Measurements from ENCODE around the gene ENDOU.

ENDOU gene

DNA sequence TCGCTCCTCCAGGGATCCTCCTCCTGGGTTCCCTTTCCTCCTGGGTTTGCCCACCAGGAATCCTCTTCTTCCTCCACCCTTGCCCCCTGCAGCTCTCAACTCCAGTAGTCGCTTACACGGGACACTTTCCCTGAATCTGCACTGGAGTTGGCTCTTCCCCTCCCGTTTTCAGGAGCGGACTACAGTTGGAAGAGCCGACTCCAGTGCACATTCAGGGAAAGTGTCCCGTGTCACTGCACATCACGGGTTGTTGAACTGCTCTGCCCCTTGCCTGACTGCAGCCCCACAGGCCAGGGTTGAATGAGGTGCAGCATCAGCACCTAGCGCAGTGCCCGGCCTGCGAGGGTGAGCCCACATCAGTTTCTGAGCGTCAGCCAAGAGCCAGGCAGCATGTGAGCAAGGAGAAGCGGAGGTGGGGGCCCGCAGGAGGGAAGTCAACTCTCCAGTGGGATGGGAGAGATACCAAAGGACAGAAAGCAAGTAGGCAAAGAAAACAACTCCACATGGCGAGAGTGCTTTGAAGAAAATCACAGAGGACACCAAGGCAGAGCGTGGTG, 20.3 kb upstream of the ENDOU start:
- Histone ChIP-seq H3K27ac (ENCODE audit: low read depth, low read length) (no peak overlapping the region), H3K4me1 (ENCODE audit: control insufficient read depth, insufficient read depth, low read length) (no peaks in the 10 kb centered on the region), H3K27me3 (ENCODE audit: control insufficient read depth, insufficient read depth, low read length) (no peaks in the 10 kb centered on the region), H3K36me3 (ENCODE audit: control insufficient read depth, insufficient read depth, low read length) (no peaks in the 10 kb centered on the region), H3K4me3 (ENCODE audit: low read length) (no peak overlapping the region), H3K9ac (ENCODE audit: low read length) (no peak overlapping the region)

DNA sequence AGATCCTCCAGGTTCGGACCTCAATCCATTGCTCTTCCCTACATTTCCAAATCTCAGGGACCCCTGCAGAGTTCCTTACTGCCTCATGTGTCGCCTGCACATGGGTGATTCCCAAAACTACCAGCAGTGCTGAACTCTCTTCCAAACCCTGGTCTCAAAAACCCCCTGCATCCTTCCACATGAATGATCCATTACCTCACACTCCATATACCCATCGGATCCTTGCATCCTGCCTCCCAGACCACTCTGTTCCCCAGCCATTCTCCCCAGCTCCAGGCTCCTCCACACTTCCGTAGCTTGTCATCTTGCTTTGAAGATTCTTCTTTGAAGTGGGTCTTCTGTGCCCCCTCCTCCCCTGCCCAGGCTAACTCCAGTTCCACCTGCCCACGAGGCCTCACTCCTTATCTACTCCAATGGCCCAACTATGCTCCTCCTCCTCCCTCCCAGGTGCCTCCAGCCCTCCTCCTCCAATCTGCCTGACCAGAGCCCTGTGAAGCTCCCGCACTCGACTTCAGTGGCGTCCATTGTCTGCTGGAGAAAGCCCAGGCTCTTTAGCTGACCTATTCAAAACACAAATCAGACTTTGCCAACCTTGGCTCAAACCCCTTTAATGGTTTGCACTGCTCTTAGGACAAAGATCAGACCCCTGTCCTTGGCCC, 19.6 kb upstream of the ENDOU start:
- no peak overlapping the region for H3K9ac ChIP-seq (ENCODE audit: low read length)
- no peaks in the 10 kb centered on the region for H3K4me1 ChIP-seq (ENCODE audit: control insufficient read depth, insufficient read depth, low read length)
- no peaks in the 10 kb centered on the region for H3K36me3 ChIP-seq (ENCODE audit: control insufficient read depth, insufficient read depth, low read length)
- no peak overlapping the region for H3K27ac ChIP-seq (ENCODE audit: low read depth, low read length)
- H3K4me3 ChIP-seq (ENCODE audit: low read length): no peak overlapping the region
- no peaks in the 10 kb centered on the region for H3K27me3 ChIP-seq (ENCODE audit: control insufficient read depth, insufficient read depth, low read length)

DNA sequence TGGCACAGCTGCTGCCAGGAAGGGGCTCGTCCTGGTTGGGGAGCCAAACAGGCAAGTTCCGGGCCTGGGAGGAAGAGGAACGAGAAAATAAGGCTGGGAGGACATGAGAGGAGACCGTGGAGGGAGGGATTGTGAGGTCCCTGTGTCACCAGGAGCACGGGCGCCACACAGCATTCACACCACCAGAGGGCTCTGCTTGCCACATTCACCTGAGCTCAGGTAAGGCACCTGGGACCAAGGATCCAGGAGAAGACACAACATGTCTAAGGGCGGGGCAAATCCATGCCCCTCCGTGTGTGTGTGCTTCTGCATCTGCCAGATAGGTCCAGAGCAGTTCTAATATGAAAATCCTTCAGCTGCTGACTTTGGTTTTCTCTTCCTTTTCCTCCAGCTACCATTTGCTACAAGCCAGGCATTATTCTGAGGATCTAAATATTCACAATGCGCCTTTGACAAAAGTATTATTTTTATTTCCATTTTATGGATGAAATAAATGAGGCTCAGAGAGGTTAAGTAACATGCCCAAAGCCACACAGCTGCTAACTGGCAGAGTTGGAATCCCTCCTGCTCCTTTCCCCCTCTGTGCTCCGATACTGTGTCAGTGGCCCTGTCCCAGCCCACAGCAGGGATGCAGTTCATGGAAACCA, 18.8 kb upstream of the ENDOU start:
- no peaks in the 10 kb centered on the region for H3K4me1 ChIP-seq (ENCODE audit: control insufficient read depth, insufficient read depth, low read length)
- H3K27ac ChIP-seq (ENCODE audit: low read depth, low read length): no peak overlapping the region
- H3K36me3 ChIP-seq (ENCODE audit: control insufficient read depth, insufficient read depth, low read length): no peaks in the 10 kb centered on the region
- no peak overlapping the region for H3K9ac ChIP-seq (ENCODE audit: low read length)
- no peak overlapping the region for H3K4me3 ChIP-seq (ENCODE audit: low read length)
- no peaks in the 10 kb centered on the region for H3K27me3 ChIP-seq (ENCODE audit: control insufficient read depth, insufficient read depth, low read length)

DNA sequence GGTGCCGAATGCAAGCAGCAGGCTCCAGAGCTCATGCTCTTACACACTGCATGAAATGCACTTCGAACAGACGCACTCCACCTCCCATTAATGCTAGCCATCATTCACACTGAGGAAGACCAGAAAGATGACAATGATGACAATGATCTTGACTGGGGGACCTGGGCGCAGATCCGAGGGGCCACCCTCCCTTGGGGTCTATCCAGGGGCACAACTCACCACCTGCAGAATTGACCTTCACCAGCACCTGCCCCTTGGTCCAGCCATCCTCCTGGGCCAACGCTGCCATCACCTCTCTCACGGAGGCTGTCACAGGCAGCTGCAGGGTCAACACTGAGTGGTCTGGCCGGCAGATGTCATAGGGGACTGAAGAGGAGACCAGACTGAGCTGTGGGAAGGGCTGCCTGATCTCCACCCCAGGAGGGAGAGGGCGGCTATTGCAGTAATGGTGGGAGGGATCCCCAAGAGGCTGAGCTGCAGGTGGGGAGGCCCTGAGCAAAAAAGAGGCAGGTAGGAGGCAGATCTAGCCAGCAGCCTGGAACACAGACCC, 18.1 kb upstream of the ENDOU start:
- Histone ChIP-seq H3K27me3 (ENCODE audit: control insufficient read depth, insufficient read depth, low read length) (no peaks in the 10 kb centered on the region), H3K4me1 (ENCODE audit: control insufficient read depth, insufficient read depth, low read length) (no peaks in the 10 kb centered on the region), H3K27ac (ENCODE audit: low read depth, low read length) (no peak overlapping the region), H3K4me3 (ENCODE audit: low read length) (no peak overlapping the region), H3K9ac (ENCODE audit: low read length) (no peak overlapping the region), H3K36me3 (ENCODE audit: control insufficient read depth, insufficient read depth, low read length) (no peaks in the 10 kb centered on the region)

DNA sequence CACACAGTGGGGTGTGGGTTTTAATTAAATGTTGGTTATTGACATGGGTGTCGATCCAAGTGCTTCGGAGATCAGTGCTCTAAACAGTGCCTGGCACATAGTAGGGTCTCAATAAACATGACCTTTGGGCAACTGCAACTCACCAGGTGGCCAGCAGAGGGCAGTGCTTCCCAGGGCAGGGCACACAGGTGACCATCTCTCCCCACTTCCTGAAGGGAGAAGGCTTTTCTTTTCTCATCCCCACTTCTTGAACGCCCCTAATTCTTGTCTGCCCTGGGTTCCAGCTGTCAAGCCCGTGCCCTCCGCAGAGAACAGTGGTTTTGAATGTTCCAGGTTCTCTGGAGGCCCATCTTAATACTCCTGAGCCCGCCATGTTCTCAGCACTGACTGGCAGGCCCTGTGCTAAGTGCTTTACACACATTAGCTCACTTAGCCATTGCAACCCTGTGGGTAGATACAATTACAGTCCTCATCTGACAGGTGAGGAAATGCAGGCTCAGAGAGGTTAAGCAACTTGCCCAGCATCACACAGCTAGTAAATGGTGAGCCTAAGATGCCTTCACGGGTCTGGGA, 17.0 kb upstream of the ENDOU start:
- Histone ChIP-seq H3K27ac (ENCODE audit: low read depth, low read length) (no peak overlapping the region), H3K4me1 (ENCODE audit: control insufficient read depth, insufficient read depth, low read length) (peaks cover 4% of the 10 kb centered on the region), H3K9ac (ENCODE audit: low read length) (no peak overlapping the region), H3K36me3 (ENCODE audit: control insufficient read depth, insufficient read depth, low read length) (no peaks in the 10 kb centered on the region), H3K4me3 (ENCODE audit: low read length) (no peak overlapping the region), H3K27me3 (ENCODE audit: control insufficient read depth, insufficient read depth, low read length) (no peaks in the 10 kb centered on the region)

DNA sequence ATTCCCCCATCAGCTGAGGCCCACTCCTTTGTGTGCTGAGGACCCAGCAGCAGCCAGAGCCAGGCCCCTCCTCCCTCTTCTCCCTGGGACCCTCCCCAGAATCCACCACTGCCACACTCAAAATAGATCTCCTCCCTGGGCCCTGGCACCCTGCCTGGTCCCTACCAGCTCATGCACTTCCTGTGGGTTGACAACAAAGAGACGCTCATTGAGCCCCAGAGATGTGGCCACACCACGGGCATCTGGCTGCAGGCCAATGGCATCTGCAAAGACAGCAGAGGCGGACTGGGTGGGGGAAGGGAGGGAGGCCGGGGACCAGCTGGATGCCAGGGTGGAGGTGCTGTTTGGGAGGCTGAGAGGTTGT, 16.0 kb upstream of the ENDOU start:
- no peak overlapping the region for H3K27ac ChIP-seq (ENCODE audit: low read depth, low read length)

DNA sequence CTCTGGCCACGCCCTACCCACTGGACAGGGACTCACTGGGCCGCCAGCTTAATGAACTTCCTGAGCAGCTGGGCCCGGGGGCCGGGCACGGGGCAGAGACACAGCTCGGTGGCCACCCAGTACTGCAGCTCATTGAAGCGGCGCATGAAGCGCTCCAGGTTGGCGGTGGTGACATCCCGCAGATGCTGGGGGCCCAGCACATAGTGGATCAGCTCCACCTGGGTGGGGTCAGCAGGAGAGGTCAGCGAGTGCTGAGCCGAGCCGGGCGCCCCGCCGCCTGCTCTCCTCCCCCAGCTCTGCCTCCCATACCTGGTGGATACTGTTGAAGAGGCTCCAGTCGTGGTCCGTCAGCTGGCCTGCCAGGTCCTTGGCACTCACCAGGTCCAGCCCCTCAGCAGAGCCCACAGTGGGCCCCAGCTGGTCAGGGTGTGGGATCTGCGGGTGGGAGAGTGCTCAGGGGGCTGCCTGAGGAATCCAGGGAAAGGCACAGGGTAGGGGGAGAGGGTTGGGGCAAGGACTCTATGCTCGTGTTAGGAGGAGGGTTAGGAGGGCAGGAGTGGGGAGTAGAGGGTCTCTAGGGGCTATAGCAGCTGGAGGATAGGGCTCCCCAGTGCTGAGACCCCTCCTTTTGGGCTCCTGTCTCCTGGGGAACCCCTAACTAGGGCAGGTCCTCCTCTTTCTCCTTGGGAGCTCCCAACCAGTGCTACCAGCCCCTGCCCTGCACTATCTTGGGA, 15.5 kb upstream of the ENDOU start:
- Histone ChIP-seq H3K9ac (ENCODE audit: low read length) (no peak overlapping the region), H3K36me3 (ENCODE audit: control insufficient read depth, insufficient read depth, low read length) (no peaks in the 10 kb centered on the region), H3K27me3 (ENCODE audit: control insufficient read depth, insufficient read depth, low read length) (no peaks in the 10 kb centered on the region), H3K4me1 (ENCODE audit: control insufficient read depth, insufficient read depth, low read length) (peaks cover 20% of the 10 kb centered on the region), H3K4me3 (ENCODE audit: low read length) (no peak overlapping the region), H3K27ac (ENCODE audit: low read depth, low read length) (no peak overlapping the region)

More for the DNA sequence above, 16.0 kb upstream of the ENDOU start:
- no peak overlapping the region for H3K4me3 ChIP-seq (ENCODE audit: low read length)
- H3K27me3 ChIP-seq (ENCODE audit: control insufficient read depth, insufficient read depth, low read length): no peaks in the 10 kb centered on the region
- H3K36me3 ChIP-seq (ENCODE audit: control insufficient read depth, insufficient read depth, low read length): no peaks in the 10 kb centered on the region
- no peak overlapping the region for H3K9ac ChIP-seq (ENCODE audit: low read length)
- H3K4me1 ChIP-seq (ENCODE audit: control insufficient read depth, insufficient read depth, low read length): peaks cover 14% of the 10 kb centered on the region

DNA sequence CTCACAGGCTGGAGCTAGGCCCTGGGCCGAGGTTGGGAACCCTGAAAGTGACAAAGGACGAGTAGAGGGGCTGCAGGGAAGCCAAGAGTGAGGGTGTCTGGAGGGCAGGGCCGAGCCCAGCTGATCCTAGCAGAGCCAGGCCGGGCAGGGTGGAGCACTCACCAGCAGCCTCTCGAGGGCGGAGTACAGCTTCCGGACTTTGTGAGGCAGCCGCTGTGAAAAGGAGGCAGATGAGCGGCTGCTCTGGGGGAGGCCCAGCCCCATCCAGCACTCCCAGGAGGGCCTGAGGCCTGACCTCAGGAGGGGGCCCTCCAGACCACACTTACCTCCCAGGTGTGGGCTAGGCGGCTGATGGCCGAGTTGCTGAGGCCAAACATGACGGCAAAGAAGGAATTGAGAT, 14.7 kb upstream of the ENDOU start:
- H3K36me3 ChIP-seq (ENCODE audit: control insufficient read depth, insufficient read depth, low read length): no peaks in the 10 kb centered on the region
- no peak overlapping the region for H3K4me3 ChIP-seq (ENCODE audit: low read length)
- H3K4me1 ChIP-seq (ENCODE audit: control insufficient read depth, insufficient read depth, low read length): peaks cover 20% of the 10 kb centered on the region
- no peak overlapping the region for H3K27ac ChIP-seq (ENCODE audit: low read depth, low read length)
- no peak overlapping the region for H3K9ac ChIP-seq (ENCODE audit: low read length)
- no peaks in the 10 kb centered on the region for H3K27me3 ChIP-seq (ENCODE audit: control insufficient read depth, insufficient read depth, low read length)

DNA sequence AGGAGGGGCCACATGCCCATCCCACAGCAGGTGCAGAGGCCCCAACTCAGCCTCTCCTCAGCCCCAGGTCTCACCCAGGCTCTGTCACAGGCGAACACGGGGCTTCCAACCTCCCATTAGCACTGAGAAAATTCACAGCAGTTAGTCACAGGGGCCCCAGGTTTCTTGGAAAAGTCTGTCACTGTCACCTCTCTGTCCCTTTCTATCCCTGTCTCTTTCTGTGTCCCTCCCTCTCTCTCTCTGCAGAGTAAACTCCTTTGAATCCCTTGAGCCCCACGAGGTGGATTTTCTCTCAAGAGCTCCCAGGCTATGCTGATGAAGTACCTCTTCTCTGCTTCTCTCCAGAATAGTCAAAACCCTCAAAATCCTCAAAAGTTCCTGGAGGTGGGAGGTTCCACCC, 14.0 kb upstream of the ENDOU start:
- H3K27ac ChIP-seq (ENCODE audit: low read depth, low read length): no peak overlapping the region
- H3K9ac ChIP-seq (ENCODE audit: low read length): no peak overlapping the region
- H3K36me3 ChIP-seq (ENCODE audit: control insufficient read depth, insufficient read depth, low read length): no peaks in the 10 kb centered on the region
- H3K27me3 ChIP-seq (ENCODE audit: control insufficient read depth, insufficient read depth, low read length): no peaks in the 10 kb centered on the region
- no peak overlapping the region for H3K4me3 ChIP-seq (ENCODE audit: low read length)
- H3K4me1 ChIP-seq (ENCODE audit: control insufficient read depth, insufficient read depth, low read length): peaks cover 20% of the 10 kb centered on the region

DNA sequence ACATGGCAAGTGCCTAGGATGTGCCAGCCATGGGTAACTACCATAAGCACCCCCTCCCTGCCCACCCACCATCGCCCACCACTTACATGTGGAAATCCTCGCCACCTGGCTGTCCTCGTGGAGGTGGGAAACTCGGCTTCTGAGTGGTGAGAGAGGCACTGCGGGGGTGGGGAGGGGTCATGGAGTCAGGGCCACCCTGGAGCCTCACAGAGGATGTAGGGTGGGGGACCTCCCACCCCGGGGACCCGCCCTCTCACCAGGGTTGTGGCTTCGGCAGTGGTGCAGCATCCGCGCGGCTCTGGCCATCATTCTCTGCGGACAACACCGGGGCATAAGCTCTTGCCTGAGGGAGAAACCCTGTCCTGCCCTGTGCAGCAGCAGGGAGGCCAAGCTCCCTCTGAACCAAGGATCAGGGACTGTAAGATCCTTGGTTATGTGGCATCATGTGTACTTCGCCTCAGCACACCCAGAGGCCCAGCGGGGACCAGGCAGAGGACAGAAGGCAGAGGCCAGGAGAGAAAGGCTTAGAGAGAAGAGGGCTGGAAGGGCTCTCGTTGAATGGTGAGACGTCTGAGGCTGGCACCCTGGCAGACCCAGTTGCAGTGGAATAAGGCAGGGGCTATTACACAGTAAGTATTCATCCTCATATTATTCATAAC, 12.8 kb upstream of the ENDOU start:
- Histone ChIP-seq H3K27ac (ENCODE audit: low read depth, low read length) (peak overlapping the region; percentile 90), H3K36me3 (ENCODE audit: control insufficient read depth, insufficient read depth, low read length) (no peaks in the 10 kb centered on the region), H3K4me1 (ENCODE audit: control insufficient read depth, insufficient read depth, low read length) (peaks cover 20% of the 10 kb centered on the region), H3K9ac (ENCODE audit: low read length) (no peak overlapping the region), H3K4me3 (ENCODE audit: low read length) (no peak overlapping the region), H3K27me3 (ENCODE audit: control insufficient read depth, insufficient read depth, low read length) (no peaks in the 10 kb centered on the region)

DNA sequence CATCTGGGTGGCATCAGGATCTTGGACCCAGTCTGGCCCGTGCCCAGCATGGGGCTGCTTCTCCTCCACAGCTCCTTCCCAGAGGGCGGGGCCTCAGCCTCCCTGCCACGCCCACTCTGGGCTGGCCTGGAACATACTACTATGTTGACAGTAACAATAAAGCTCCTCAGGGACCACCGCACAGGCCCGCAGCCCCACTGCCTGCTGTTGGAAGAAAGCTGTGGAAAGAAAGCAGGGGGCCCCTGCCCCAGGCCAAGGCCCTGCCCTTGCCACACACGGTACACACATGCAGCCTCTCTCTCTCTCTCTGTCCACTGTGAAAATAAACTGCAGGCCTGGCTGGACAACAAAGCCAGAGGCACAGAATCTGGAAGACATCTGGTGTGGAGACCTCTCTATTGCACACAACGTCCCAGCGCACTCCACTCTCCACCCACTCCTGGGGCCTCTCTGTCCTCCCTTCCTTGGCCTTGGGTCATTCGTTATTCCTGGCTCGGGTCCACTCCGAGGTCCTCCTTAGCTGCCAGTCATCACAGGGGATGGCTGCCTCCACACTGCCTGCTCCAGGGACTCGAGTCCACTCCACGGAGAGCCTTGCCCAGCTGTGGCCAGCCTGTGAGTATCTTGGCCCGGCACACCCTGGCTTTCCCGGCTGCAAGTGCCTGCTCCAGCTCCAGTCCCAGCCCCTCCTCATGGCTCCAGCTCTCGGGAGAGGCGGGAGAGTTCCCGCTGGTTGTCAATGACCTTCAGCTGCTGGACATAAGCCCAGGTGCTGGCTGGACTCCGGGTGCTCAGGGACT, 11.8 kb upstream of the ENDOU start:
- Histone ChIP-seq H3K9ac (ENCODE audit: low read length) (peak overlapping the region; percentile 16), H3K27ac (ENCODE audit: low read depth, low read length) (peak overlapping the region; percentile 90), H3K4me1 (ENCODE audit: control insufficient read depth, insufficient read depth, low read length) (peaks cover 20% of the 10 kb centered on the region), H3K27me3 (ENCODE audit: control insufficient read depth, insufficient read depth, low read length) (no peaks in the 10 kb centered on the region), H3K4me3 (ENCODE audit: low read length) (peak overlapping the region; percentile 35), H3K36me3 (ENCODE audit: control insufficient read depth, insufficient read depth, low read length) (no peaks in the 10 kb centered on the region)
